Measurements from ENCODE around the gene PNCK.

- TF ChIP-seq NANOG (IDR thresholded peaks at IDR 0.05; ENCODE audit: borderline replicate concordance) (no peak), POLR2AphosphoS5 (IDR thresholded peaks at IDR 0.05; ENCODE audit: low read depth) (no peak), CTCF (conservative IDR thresholded peaks at IDR 0.05; ENCODE audit: low read depth in 2 of 2) (no peak), STAT1 (IDR thresholded peaks at IDR 0.05; ENCODE audit: unreplicated experiment) (no peak), ZNF331 (CRISPR knock-in tag; IDR thresholded peaks at IDR 0.05; ENCODE audit: low read depth) (no peak), REST (IDR thresholded peaks at IDR 0.05; ENCODE audit: unreplicated experiment) (no peak)
Observed at GRCh38 chrX:153645151-153645550, 28.5 kb downstream of the PNCK start.

Measured in GM23338 (cell line).